Body of pancreas (tissue), 4 donors: ENCODE results near the gene PERM1. TPM values are rescaled to one million over a fixed set of nuclear protein-coding genes. Genes with fewer than 3 reads are reported as not detected.

Experiments
- ATAC-seq: fragments of 150-250 bp; one replicate; pipeline ENCODE4 v1.9.1; 2016
- DNase-seq, 4 donors: peaks; one replicate each; pipeline ENCODE4 v3.0.0-alpha.2; 2019
- H3K27ac ChIP-seq, 4 donors: fragments of 200-600 bp; sonication (generic); 1 replicate in 3 of 4; 2 replicates in 1 of 4; pipeline versions ENCODE4 v1.5.1 to v1.6.1; 2016 to 2019; ENCODE audit warnings: mild to moderate bottlenecking in 1 of 4, mixed read lengths in 1 of 4, moderate library complexity in 1 of 4
- H3K27me3 ChIP-seq, 2 donors: fragments of 200-600 bp; sonication (generic); one replicate each; pipeline ENCODE4 v1.6.0; 2016; ENCODE audit warnings: mild to moderate bottlenecking in 1 of 2
- H3K36me3 ChIP-seq, 2 donors: fragments of 200-600 bp; sonication (generic); replicated peaks in 1 of 2; 2 replicates each; pipeline ENCODE4 v1.5.1; 2016; ENCODE audit warnings: low read depth in 2 of 2; ENCODE audit not compliant: insufficient read depth in 1 of 2
- H3K4me1 ChIP-seq: fragments of 200-600 bp; sonication (generic); one replicate; pipeline ENCODE4 v1.6.0; 2016
- H3K4me3 ChIP-seq, 2 donors: fragments of 200-600 bp; sonication (generic); 1 replicate in 1 of 2; 2 replicates in 1 of 2; pipeline ENCODE4 v1.5.1; 2016 to 2019
- H3K9me3 ChIP-seq, 3 donors: fragments of 200-600 bp; sonication (generic); 1 replicate in 2 of 3; 2 replicates in 1 of 3; pipeline ENCODE4 v1.5.1; 2016
- CTCF ChIP-seq, 7 experiments: fragments of 450-650 bp in 4 of 7; fragments of 200-600 bp in 3 of 7; sonication (generic) in 3 of 7; IDR thresholded peaks; one replicate each; pipeline ENCODE4 v1.5.1; 2016 to 2019; ENCODE audit warnings: antibody characterized with exemption in 7 of 7
- POLR2A ChIP-seq, 3 donors: fragments of 450-650 bp; IDR thresholded peaks; one replicate each; pipeline ENCODE4 v1.6.1; 2016; ENCODE audit warnings: antibody characterized with exemption in 3 of 3, mild to moderate bottlenecking in 2 of 3
- WGBS, 2 donors: methylation state at CpG; one replicate each; pipeline ENCODE4 v1.1.5; 2017; 5-methylcytosine and 5-hydroxymethylcytosine counted together
- intact Hi-C: fragments of 100-400 bp; cut with DNase I; formaldehyde crosslinking; loops from one replicate; pipeline ENCODE4 v1.15.1; 2023
- total RNA-seq, 2 donors: library from RNA; depleted of rRNA; stranded (reverse); fragments of >200 nt; gene quantifications; one replicate each; pipeline ENCODE4 v1.1.0, GENCODE V29; 2016

Gene PERM1
- total RNA-seq, 2 donors from 2014 or later: not detected

- ATAC-seq: no peak
- no peaks in the 10 kb centered on the region for H3K9me3 ChIP-seq
- WGBS, 2 donors: 52 to 91% methylated on average over 6 to 31 of the region's 34 CpGs
- peaks cover 0 to 6% of the 10 kb centered on the region in 2 donors for H3K27me3 ChIP-seq
- H3K4me3 ChIP-seq: no peak overlapping the region
- intact Hi-C loops: no loop called here
- DNase-seq: no peak
- H3K36me3 ChIP-seq: no peaks in the 10 kb centered on the region
- H3K27ac ChIP-seq: no peak overlapping the region
- TF ChIP-seq CTCF (IDR thresholded peaks at IDR 0.05): no peak
- no peak for TF ChIP-seq POLR2A (IDR thresholded peaks at IDR 0.05)
- peaks cover 21% of the 10 kb centered on the region for H3K4me1 ChIP-seq
Measured at GRCh38 chr1:971751-972506, 10.0 kb downstream of the PERM1 start.

GRCh38 chr1:970973-971730 is 10.7 kb downstream of the PERM1 start:
- H3K27ac ChIP-seq: no peak overlapping the region
- H3K36me3 ChIP-seq: no peaks in the 10 kb centered on the region
- DNase-seq (no peak), ATAC-seq (no peak)
- 29 to 40% methylated on average over 3 to 38 of the region's 42 CpGs for WGBS, 2 donors
- TF ChIP-seq POLR2A (IDR thresholded peaks at IDR 0.05) (no peak), CTCF (IDR thresholded peaks at IDR 0.05) (no peak)
- intact Hi-C loops: no loop called here
- no peaks in the 10 kb centered on the region for H3K9me3 ChIP-seq
- H3K4me1 ChIP-seq: peaks cover 23% of the 10 kb centered on the region
- peaks cover 0 to 6% of the 10 kb centered on the region in 2 donors for H3K27me3 ChIP-seq
- H3K4me3 ChIP-seq: no peak overlapping the region

GRCh38 chr1:970242-970972 is 11.5 kb downstream of the PERM1 start:
- TF ChIP-seq CTCF (IDR thresholded peaks at IDR 0.05) (no peak), POLR2A (IDR thresholded peaks at IDR 0.05) (no peak)
- H3K4me3 ChIP-seq: no peak overlapping the region
- H3K9me3 ChIP-seq: no peaks in the 10 kb centered on the region
- peaks cover 20% of the 10 kb centered on the region for H3K4me1 ChIP-seq
- no peaks in the 10 kb centered on the region for H3K36me3 ChIP-seq
- DNase-seq: no peak
- ATAC-seq: no peak
- WGBS, 2 donors: 11 to 16% methylated on average over 5 to 33 of the region's 33 CpGs
- no peak overlapping the region for H3K27ac ChIP-seq
- peaks cover 0 to 6% of the 10 kb centered on the region in 2 donors for H3K27me3 ChIP-seq
- intact Hi-C loops: no loop called here

- 67 to 74% methylated on average over 15 of the region's 15 CpGs for WGBS, 2 donors
- Histone ChIP-seq H3K4me3 (no peak overlapping the region), H3K4me1 (peaks cover 20% of the 10 kb centered on the region), H3K36me3 (no peaks in the 10 kb centered on the region), H3K27me3 (peaks cover 0 to 6% of the 10 kb centered on the region in 2 donors), H3K9me3 (no peaks in the 10 kb centered on the region), H3K27ac (no peak overlapping the region)
- no peak for ATAC-seq
- TF ChIP-seq POLR2A (IDR thresholded peaks at IDR 0.05) (no peak), CTCF (IDR thresholded peaks at IDR 0.05) (no peak)
- intact Hi-C loops: no loop called here
- no peak for DNase-seq
Measured at GRCh38 chr1:969260-969855, 12.5 kb downstream of the PERM1 start.
